Heart left ventricle (tissue), 13 donors: ENCODE results near the gene ITPR2.

Source experiments
- CTCF ChIP-seq, 12 donors: fragments of 200-600 bp; sonication (generic) in 4 of 12; IDR thresholded peaks; one replicate each; pipeline versions ENCODE4 v1.5.0 to v1.8.0; 2018 to 2022; ENCODE audit warnings: antibody characterized with exemption in 12 of 12, mild to moderate bottlenecking in 5 of 12
- POLR2A ChIP-seq, 2 donors: fragments of 450-650 bp; IDR thresholded peaks; one replicate each; pipeline ENCODE4 v1.6.1; 2017; ENCODE audit warnings: antibody characterized with exemption in 2 of 2, mild to moderate bottlenecking in 2 of 2, moderate library complexity in 2 of 2
- donor health status: ischemic (EF 13 %, LVEDD 7.1; RV severe dilation, severe dysfunction).
- donor health status: DM: no; HTN: yes; CAD: no.
- donor health status: DM: no; HTN: no; CAD: no.
- donor health status: ischemic (EF 25% LVEDD 6.9; RV normal size, moderate dysfunction).
- donor health status: ischemic (EF 25% LVEDD 5.7; RV mildly dilated, moderate dysfunction).
- donor health status: ischemic (EF 35%, LVEDD 5.7; RV mildly dilated, moderate dysfunction).
- donor health status: nonischemic (EF 11% LVEDD 7.7; RV severe dilation, severe dysfunction).
- donor health status: DM: yes; HTN: yes; CAD: no.
- donor health status: PGD.
- donor health status: ischemic (EF 29% LVEDD 5.4; RV normal size, mild dysfunction).
- donor health status: nonischemic (EF 23%, LVEDD 6.1; RV moderate dilation, normal function).

DNA sequence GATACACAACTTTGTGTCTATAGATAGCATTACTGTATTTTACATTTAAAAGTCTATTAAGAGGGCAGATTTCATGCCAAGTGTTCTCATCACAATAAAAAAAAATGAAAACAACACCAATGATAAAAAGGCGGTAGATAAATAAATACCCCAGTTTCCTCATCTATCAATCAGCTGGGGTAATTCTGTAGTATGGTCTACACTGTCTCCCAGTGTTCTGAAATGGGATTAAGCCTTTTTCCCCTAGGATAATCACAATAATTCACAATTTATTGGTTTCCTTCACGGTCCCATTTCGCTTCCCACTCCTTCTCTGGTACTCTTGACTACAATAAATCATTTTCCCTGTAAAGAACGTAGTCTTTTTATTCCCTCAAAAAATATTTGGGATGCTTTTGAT is 523.4 kb downstream of the ITPR2 start:
- no peak for TF ChIP-seq CTCF (IDR thresholded peaks at IDR 0.05)
- TF ChIP-seq POLR2A (IDR thresholded peaks at IDR 0.05), result no peak
